ENCODE data around the gene ATP8B4. TPM values are rescaled to one million over a fixed set of nuclear protein-coding genes. Genes with fewer than 3 reads are reported as not detected.

The ATP8B4 gene
- total RNA-seq, 4 donors from 2014 or later: 34.9 to 124 (median 78.8) TPM

DNA sequence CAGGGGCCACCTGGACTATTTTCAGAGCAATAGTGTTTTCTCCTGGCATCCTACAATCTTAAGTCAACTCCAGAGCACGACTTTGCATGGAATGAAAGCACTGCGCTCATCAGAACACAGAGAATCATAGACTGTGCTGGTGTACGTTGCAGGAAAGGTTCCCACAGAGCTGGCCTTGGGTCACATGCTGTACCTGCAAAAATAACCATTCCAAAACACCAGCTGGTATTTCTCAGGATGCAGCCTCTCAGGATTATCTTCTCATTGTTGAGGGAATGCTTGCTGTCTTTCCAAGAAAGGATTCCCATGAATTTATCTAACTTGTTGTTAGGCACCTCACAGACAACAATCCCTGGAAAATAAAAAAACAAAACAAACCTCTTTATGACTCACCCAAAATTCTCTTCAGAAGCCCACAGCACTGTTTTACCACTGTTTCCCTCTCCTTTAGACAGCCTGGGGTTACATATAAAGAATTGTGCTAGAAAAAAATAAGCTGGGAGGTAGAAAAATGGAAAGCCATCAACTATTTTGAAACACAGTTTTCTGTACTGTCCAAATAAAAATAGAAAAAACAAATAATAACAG is 131.7 kb downstream of the ATP8B4 start:
- intact Hi-C loops (cut with DNase I; ENCODE audit: low total_unique reads): no loop called here
- no peaks in the 10 kb centered on the region for H3K36me3 ChIP-seq
- H3K4me3 ChIP-seq: no peak overlapping the region
- DNase-seq: no peak
- no peaks in the 10 kb centered on the region for H3K9me3 ChIP-seq
- no peaks in the 10 kb centered on the region for H3K27me3 ChIP-seq
- TF ChIP-seq POLR2A (IDR thresholded peaks at IDR 0.05): no peak
- TF ChIP-seq CTCF (IDR thresholded peaks at IDR 0.05): no peak
- peak overlapping the region; percentile 74 to 82 for H3K27ac ChIP-seq
- peaks cover 0 to 4% of the 10 kb centered on the region in 2 donors for H3K4me1 ChIP-seq

GRCh38 chr15:49986326-49986725 is 132.7 kb downstream of the ATP8B4 start:
- Histone ChIP-seq H3K9me3 (no peaks in the 10 kb centered on the region), H3K36me3 (no peaks in the 10 kb centered on the region), H3K4me3 (no peak overlapping the region), H3K4me1 (peaks cover 0 to 4% of the 10 kb centered on the region in 2 donors), H3K27ac (peak overlapping the region; percentile 74 to 82), H3K27me3 (no peaks in the 10 kb centered on the region)
- no peak for DNase-seq
- intact Hi-C loops (cut with DNase I; ENCODE audit: low total_unique reads): no loop called here
- no peak for TF ChIP-seq CTCF (IDR thresholded peaks at IDR 0.05)
- TF ChIP-seq POLR2A (IDR thresholded peaks at IDR 0.05): no peak

DNA sequence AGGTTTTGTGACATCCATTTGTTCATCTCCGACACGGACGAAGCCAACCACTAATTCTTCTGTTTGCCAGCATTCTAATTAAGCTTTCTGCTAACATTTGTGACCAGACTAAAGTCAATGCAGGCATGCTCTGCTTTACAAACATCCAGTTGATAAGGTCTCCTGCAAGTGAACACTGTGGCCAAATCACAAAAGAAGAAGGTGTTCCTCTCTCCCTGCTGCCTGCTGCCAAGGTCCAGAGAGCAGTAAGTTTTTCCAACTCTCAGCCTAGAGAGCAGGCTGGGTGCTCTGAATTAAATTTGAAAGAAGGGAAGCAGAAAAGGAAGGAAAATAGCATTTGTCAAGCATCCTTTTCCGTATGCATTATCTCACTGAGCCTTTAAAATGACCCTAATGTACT is 133.6 kb downstream of the ATP8B4 start:
- H3K27ac ChIP-seq: no peak overlapping the region
- TF ChIP-seq CTCF (IDR thresholded peaks at IDR 0.05): no peak
- TF ChIP-seq POLR2A (IDR thresholded peaks at IDR 0.05): no peak
- H3K4me1 ChIP-seq: peaks cover 0 to 4% of the 10 kb centered on the region in 2 donors
- no peaks in the 10 kb centered on the region for H3K36me3 ChIP-seq
- no peak overlapping the region for H3K4me3 ChIP-seq
- H3K27me3 ChIP-seq: no peaks in the 10 kb centered on the region
- intact Hi-C loops (cut with DNase I; ENCODE audit: low total_unique reads): no loop called here
- no peak for DNase-seq
- no peaks in the 10 kb centered on the region for H3K9me3 ChIP-seq

DNA sequence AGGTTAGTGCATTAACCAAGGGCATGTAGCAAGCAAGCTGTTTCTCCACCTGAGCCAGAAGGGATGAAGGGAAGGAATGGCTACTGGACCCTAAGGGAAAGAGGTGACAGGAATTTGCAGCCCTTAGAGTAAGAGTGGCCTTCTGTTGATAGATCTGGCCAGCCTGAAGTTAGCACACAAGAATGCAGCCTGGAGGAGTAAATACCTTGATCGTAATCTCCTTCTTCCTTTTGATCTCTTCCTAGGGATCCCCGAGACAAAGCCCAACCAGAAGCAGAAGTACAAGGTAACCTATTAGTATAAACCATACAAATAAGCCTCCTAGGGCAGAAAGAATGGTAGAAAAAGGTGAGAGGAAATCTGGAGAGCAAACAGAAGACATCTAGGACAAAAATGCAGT is 134.6 kb downstream of the ATP8B4 start:
- H3K27me3 ChIP-seq: no peaks in the 10 kb centered on the region
- H3K27ac ChIP-seq: no peak overlapping the region
- no peaks in the 10 kb centered on the region for H3K9me3 ChIP-seq
- peaks cover 0 to 4% of the 10 kb centered on the region in 2 donors for H3K4me1 ChIP-seq
- no peak overlapping the region for H3K4me3 ChIP-seq
- no peak for DNase-seq
- TF ChIP-seq CTCF (IDR thresholded peaks at IDR 0.05) (no peak), POLR2A (IDR thresholded peaks at IDR 0.05) (no peak)
- H3K36me3 ChIP-seq: no peaks in the 10 kb centered on the region
- intact Hi-C loops (cut with DNase I; ENCODE audit: low total_unique reads): no loop called here

DNA sequence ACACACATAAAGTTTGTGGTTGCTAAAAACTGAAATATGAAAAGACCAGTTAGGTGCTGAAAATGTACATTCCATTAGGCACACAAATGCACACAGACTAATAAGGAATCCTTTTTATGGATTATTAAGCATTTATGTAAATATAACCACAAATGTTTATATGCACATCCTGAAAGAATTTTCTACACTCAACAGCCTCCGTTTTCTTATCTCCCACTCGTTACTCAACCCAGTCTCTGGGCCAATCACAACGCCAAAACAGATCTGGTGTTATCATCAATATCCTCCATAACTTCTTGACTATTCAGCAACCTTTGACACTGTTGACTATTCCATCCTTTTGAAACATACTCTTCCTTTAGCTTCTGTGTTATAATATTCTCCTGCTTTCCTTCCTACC is 136.4 kb downstream of the ATP8B4 start:
- Histone ChIP-seq H3K27ac (no peak overlapping the region), H3K4me1 (peaks cover 0 to 4% of the 10 kb centered on the region in 2 donors), H3K36me3 (no peaks in the 10 kb centered on the region), H3K27me3 (no peaks in the 10 kb centered on the region), H3K9me3 (no peaks in the 10 kb centered on the region), H3K4me3 (no peak overlapping the region)
- no peak for TF ChIP-seq POLR2A (IDR thresholded peaks at IDR 0.05)
- TF ChIP-seq CTCF (IDR thresholded peaks at IDR 0.05): no peak
- no peak for DNase-seq
- intact Hi-C loops (cut with DNase I; ENCODE audit: low total_unique reads): no loop called here

Measured in uterus (tissue), 4 donors.